ENCODE measurements around the gene ANKRD12. TPM values are rescaled to one million over a fixed set of nuclear protein-coding genes. Genes with fewer than 3 reads are reported as not detected.
A peak's percentile ranks its signal among the peaks of the same experiment; 100 is the strongest.
"Not testable (repeated sequence)": the region's sequence is repeated elsewhere in the genome, so short reads cannot be mapped to it uniquely, and the experiment has no call there.

Gene ANKRD12
- total RNA-seq, 1 experiment from 2014 or later: 24.1 TPM

- DNase-seq (ENCODE audit: low spot score): no peak
These were observed 4.4 kb downstream of the ANKRD12 start for GRCh38 chr18:9140984-9141383.

- DNase-seq (ENCODE audit: low spot score): no peak
These were observed 9.6 kb downstream of the ANKRD12 start for GRCh38 chr18:9146224-9146623.

- DNase-seq (ENCODE audit: low spot score): peak; percentile 62
These were observed 11.0 kb downstream of the ANKRD12 start for GRCh38 chr18:9147440-9148202.

- no peak for DNase-seq (ENCODE audit: low spot score)
These were observed 11.6 kb downstream of the ANKRD12 start for GRCh38 chr18:9148203-9148552.

- no peak for DNase-seq (ENCODE audit: low spot score)
These were observed 13.5 kb downstream of the ANKRD12 start for GRCh38 chr18:9150121-9150520.

- no peak for DNase-seq (ENCODE audit: low spot score)
These were observed 16.7 kb downstream of the ANKRD12 start for GRCh38 chr18:9153256-9153655.

GRCh38 chr18:9156604-9157249 lies 20.1 kb downstream of the ANKRD12 start:
- DNase-seq (ENCODE audit: low spot score): no peak

GRCh38 chr18:9157806-9158205 lies 21.2 kb downstream of the ANKRD12 start:
- DNase-seq (ENCODE audit: low spot score): no peak

GRCh38 chr18:9160014-9160413 lies 23.4 kb downstream of the ANKRD12 start:
- no peak for DNase-seq (ENCODE audit: low spot score)

- not testable (repeated sequence) for DNase-seq (ENCODE audit: low spot score)
These were observed 26.1 kb downstream of the ANKRD12 start for GRCh38 chr18:9162663-9163062.

- DNase-seq (ENCODE audit: low spot score): not testable (repeated sequence)
These were observed 27.6 kb downstream of the ANKRD12 start for GRCh38 chr18:9164149-9164548.

GRCh38 chr18:9165883-9166282 lies 29.3 kb downstream of the ANKRD12 start:
- not testable (repeated sequence) for DNase-seq (ENCODE audit: low spot score)

GRCh38 chr18:9169515-9169914 lies 32.9 kb downstream of the ANKRD12 start:
- not testable (repeated sequence) for DNase-seq (ENCODE audit: low spot score)

- not testable (repeated sequence) for DNase-seq (ENCODE audit: low spot score)
These were observed 35.3 kb downstream of the ANKRD12 start for GRCh38 chr18:9171919-9172318.

GRCh38 chr18:9172506-9173127 lies 36.0 kb downstream of the ANKRD12 start:
- no peak for DNase-seq (ENCODE audit: low spot score)

GRCh38 chr18:9173770-9174233 lies 37.2 kb downstream of the ANKRD12 start:
- DNase-seq (ENCODE audit: low spot score): no peak

- DNase-seq (ENCODE audit: low spot score): no peak
These were observed 37.7 kb downstream of the ANKRD12 start for GRCh38 chr18:9174302-9174701.

- no peak for DNase-seq (ENCODE audit: low spot score)
These were observed 38.5 kb downstream of the ANKRD12 start for GRCh38 chr18:9175115-9175514.

GRCh38 chr18:9177031-9177430 lies 40.5 kb downstream of the ANKRD12 start:
- DNase-seq (ENCODE audit: low spot score): no peak

GRCh38 chr18:9177466-9177865 lies 40.9 kb downstream of the ANKRD12 start:
- DNase-seq (ENCODE audit: low spot score): no peak

- DNase-seq (ENCODE audit: low spot score): no peak
These were observed 42.0 kb downstream of the ANKRD12 start for GRCh38 chr18:9178557-9178956.

GRCh38 chr18:9181275-9181674 lies 44.7 kb downstream of the ANKRD12 start:
- no peak for DNase-seq (ENCODE audit: low spot score)

GRCh38 chr18:9182852-9183399 lies 46.3 kb downstream of the ANKRD12 start:
- no peak for DNase-seq (ENCODE audit: low spot score)
